GM21367 (cell line): ENCODE measurements around the gene SLC25A43.
"Not testable (repeated sequence)": the region's sequence is repeated elsewhere in the genome, so short reads cannot be mapped to it uniquely, and the experiment has no call there.

Experiments used
- ATAC-seq: cut with Tn5 transposase; IDR thresholded peaks from one replicate; pipeline ENCODE4 v1.9.1; 2021; ENCODE audit not compliant: unreplicated experiment

Gene SLC25A43

GRCh38 chrX:119407681-119408080 lies 8.5 kb downstream of the SLC25A43 start:
- ATAC-seq, result no peak

GRCh38 chrX:119410027-119410819 lies 11.1 kb downstream of the SLC25A43 start:
- ATAC-seq, result no peak

- no peak for ATAC-seq
Observed at GRCh38 chrX:119410854-119411253, 11.7 kb downstream of the SLC25A43 start.

GRCh38 chrX:119411959-119412358 lies 12.8 kb downstream of the SLC25A43 start:
- ATAC-seq, result no peak

GRCh38 chrX:119417376-119417775 lies 18.2 kb downstream of the SLC25A43 start:
- ATAC-seq, result no peak

GRCh38 chrX:119417842-119418241 lies 18.7 kb downstream of the SLC25A43 start:
- ATAC-seq, result no peak

- ATAC-seq, result no peak
Observed at GRCh38 chrX:119419146-119419545, 20.0 kb downstream of the SLC25A43 start.

GRCh38 chrX:119419898-119420297 lies 20.8 kb downstream of the SLC25A43 start:
- ATAC-seq, result no peak

GRCh38 chrX:119421016-119421705 lies 22.0 kb downstream of the SLC25A43 start:
- no peak for ATAC-seq

- no peak for ATAC-seq
Observed at GRCh38 chrX:119423631-119424030, 24.5 kb downstream of the SLC25A43 start.

- no peak for ATAC-seq
Observed at GRCh38 chrX:119424999-119425398, 25.9 kb downstream of the SLC25A43 start.

GRCh38 chrX:119427024-119427794 lies 28.1 kb downstream of the SLC25A43 start:
- ATAC-seq, result peak; percentile 81

GRCh38 chrX:119427795-119428185 lies 28.7 kb downstream of the SLC25A43 start:
- ATAC-seq, result no peak

GRCh38 chrX:119429471-119429870 lies 30.3 kb downstream of the SLC25A43 start:
- no peak for ATAC-seq

- ATAC-seq, result not testable (repeated sequence)
Observed at GRCh38 chrX:119441295-119441694, 42.2 kb downstream of the SLC25A43 start.

- ATAC-seq, result no peak
Observed at GRCh38 chrX:119442286-119442685, 43.1 kb downstream of the SLC25A43 start.

- ATAC-seq, result no peak
Observed at GRCh38 chrX:119453202-119453601, 54.1 kb downstream of the SLC25A43 start.

GRCh38 chrX:119455264-119455663 lies 56.1 kb downstream of the SLC25A43 start:
- no peak for ATAC-seq

GRCh38 chrX:119459181-119459580 lies 60.0 kb downstream of the SLC25A43 start:
- no peak for ATAC-seq

GRCh38 chrX:119465555-119465954 lies 66.4 kb downstream of the SLC25A43 start:
- ATAC-seq, result no peak

GRCh38 chrX:119466970-119467369 lies 67.8 kb downstream of the SLC25A43 start:
- ATAC-seq, result no peak

GRCh38 chrX:119467433-119467832 lies 68.3 kb downstream of the SLC25A43 start:
- ATAC-seq, result no peak
